Astrocyte (in vitro differentiated cells and primary cell): ENCODE measurements around the gene KIRREL3. TPM values are rescaled to one million over a fixed set of nuclear protein-coding genes. Genes with fewer than 3 reads are reported as not detected.

Source experiments
- DNase-seq: peaks from one replicate; pipeline ENCODE4 v3.0.0-alpha.2; 2010; ENCODE audit warnings: low read depth
- FAIRE-seq: peaks from 2 replicates; lab custom pipeline; 2011; peaks lifted over from hg19 to GRCh38; lab: Jason Lieb, UNC
- H2AFZ ChIP-seq: 2 replicates; pipeline ENCODE4 v1.6.0; 2012; ENCODE audit warnings: low read depth, low read length, inconsistent platforms
- H3K27ac ChIP-seq: 2 replicates; pipeline ENCODE4 v1.5.1; 2011; ENCODE audit warnings: low read depth, low read length, inconsistent platforms
- H3K27me3 ChIP-seq: 2 replicates; pipeline ENCODE4 v1.6.0; 2011; ENCODE audit warnings: low read length, inconsistent platforms; ENCODE audit not compliant: insufficient read depth
- H3K36me3 ChIP-seq: 2 replicates; pipeline ENCODE4 v1.5.1; 2011; ENCODE audit warnings: low read length, inconsistent platforms; ENCODE audit not compliant: insufficient read depth
- H3K4me1 ChIP-seq: 2 replicates; pipeline ENCODE4 v1.5.1; 2011; ENCODE audit warnings: low read length, inconsistent platforms; ENCODE audit not compliant: insufficient read depth
- H3K4me2 ChIP-seq: 2 replicates; pipeline ENCODE4 v1.6.0; 2012; ENCODE audit warnings: low read length, inconsistent platforms
- H3K4me3 ChIP-seq: 2 replicates; pipeline ENCODE4 v1.5.1; 2011; ENCODE audit warnings: low read depth, mild to moderate bottlenecking, low read length, inconsistent platforms; ENCODE audit not compliant: insufficient read depth
- H3K79me2 ChIP-seq: 2 replicates; pipeline ENCODE4 v1.6.0; 2012; ENCODE audit warnings: mild to moderate bottlenecking, low read length, inconsistent platforms; ENCODE audit not compliant: insufficient read depth
- H3K9ac ChIP-seq: 2 replicates; pipeline ENCODE4 v1.6.0; 2012; ENCODE audit warnings: mild to moderate bottlenecking, low read length, inconsistent platforms
- H3K9me3 ChIP-seq: 2 replicates; pipeline ENCODE4 v1.5.1; 2012; ENCODE audit warnings: low read depth, mild to moderate bottlenecking, low read length, inconsistent platforms; ENCODE audit not compliant: insufficient read depth
- H4K20me1 ChIP-seq: 2 replicates; pipeline ENCODE4 v1.6.0; 2012; ENCODE audit warnings: low read length, inconsistent platforms; ENCODE audit not compliant: insufficient read depth
- H3K27ac Mint-ChIP-seq: one replicate; pipeline ENCODE4 v1.8.0; 2021; ENCODE audit warnings: mild to moderate bottlenecking, mixed read lengths; ENCODE audit not compliant: unreplicated experiment
- H3K27me3 Mint-ChIP-seq: one replicate; pipeline ENCODE4 v1.8.0; 2021; ENCODE audit warnings: low read depth, mixed read lengths; ENCODE audit not compliant: unreplicated experiment
- H3K36me3 Mint-ChIP-seq: one replicate; pipeline ENCODE4 v1.8.0; 2021; ENCODE audit warnings: low read depth, mixed read lengths; ENCODE audit not compliant: unreplicated experiment
- H3K4me1 Mint-ChIP-seq: one replicate; pipeline ENCODE4 v1.8.0; 2021; ENCODE audit warnings: low read depth, mixed read lengths; ENCODE audit not compliant: unreplicated experiment
- H3K4me3 Mint-ChIP-seq: one replicate; pipeline ENCODE4 v1.8.0; 2021; ENCODE audit warnings: mild to moderate bottlenecking, moderate library complexity, mixed read lengths; ENCODE audit not compliant: unreplicated experiment
- H3K9me3 Mint-ChIP-seq: one replicate; pipeline ENCODE4 v1.8.0; 2021; ENCODE audit warnings: mild to moderate bottlenecking, mixed read lengths; ENCODE audit not compliant: unreplicated experiment
- CTCF ChIP-seq: IDR thresholded peaks from 2 replicates; pipeline ENCODE4 v1.5.1; 2011; ENCODE audit warnings: low read depth, mild to moderate bottlenecking, inconsistent platforms, low read length, moderate library complexity; ENCODE audit not compliant: insufficient read depth
- EZH2 ChIP-seq: IDR thresholded peaks from 2 replicates; pipeline ENCODE4 v1.6.1; 2012; ENCODE audit warnings: mild to moderate bottlenecking, low read length, inconsistent platforms; ENCODE audit not compliant: insufficient read depth
- total RNA-seq: library from RNA; stranded (reverse); gene quantifications from 2 replicates; pipeline ENCODE4 v1.2.1, GENCODE V29; 2021

Gene KIRREL3
- total RNA-seq, 1 donor from 2014 or later = 0.91 TPM

GRCh38 chr11:126601136-126601535 lies 399.4 kb downstream of the KIRREL3 start:
- H3K36me3 Mint-ChIP-seq = no peaks in the 10 kb centered on the region
- Histone ChIP-seq H3K79me2 (no peaks in the 10 kb centered on the region), H3K4me3 (no peak overlapping the region), H3K36me3 (no peaks in the 10 kb centered on the region), H3K4me1 (no peaks in the 10 kb centered on the region), H3K27me3 (peaks cover 3% of the 10 kb centered on the region), H3K4me2 (no peak overlapping the region), H3K9ac (no peak overlapping the region), H4K20me1 (no peaks in the 10 kb centered on the region), H3K9me3 (no peaks in the 10 kb centered on the region), H2AFZ (no peak overlapping the region), H3K27ac (no peak overlapping the region)
- no peak overlapping the region for H3K4me3 Mint-ChIP-seq
- DNase-seq (no peak), FAIRE-seq (no peak)
- TF ChIP-seq EZH2 (no peak), CTCF (no peak)
- peaks cover 8% of the 10 kb centered on the region for H3K9me3 Mint-ChIP-seq
- peaks cover 73% of the 10 kb centered on the region for H3K27me3 Mint-ChIP-seq
- peaks cover 7% of the 10 kb centered on the region for H3K4me1 Mint-ChIP-seq
- H3K27ac Mint-ChIP-seq = no peak overlapping the region

- Mint-ChIP-seq H3K4me3 (no peak overlapping the region), H3K36me3 (no peaks in the 10 kb centered on the region), H3K4me1 (peaks cover 7% of the 10 kb centered on the region), H3K9me3 (peaks cover 8% of the 10 kb centered on the region), H3K27ac (no peak overlapping the region), H3K27me3 (peaks cover 68% of the 10 kb centered on the region)
- H3K27me3 ChIP-seq = peaks cover 3% of the 10 kb centered on the region
- H3K79me2 ChIP-seq = no peaks in the 10 kb centered on the region
- no peak for FAIRE-seq
- H3K9me3 ChIP-seq = no peaks in the 10 kb centered on the region
- H3K4me2 ChIP-seq = no peak overlapping the region
- no peak overlapping the region for H2AFZ ChIP-seq
- H3K4me1 ChIP-seq = no peaks in the 10 kb centered on the region
- H4K20me1 ChIP-seq = no peaks in the 10 kb centered on the region
- H3K27ac ChIP-seq = no peak overlapping the region
- no peak overlapping the region for H3K9ac ChIP-seq
- no peak for DNase-seq
- H3K36me3 ChIP-seq = no peaks in the 10 kb centered on the region
- no peak for TF ChIP-seq CTCF
- TF ChIP-seq EZH2 = no peak
- no peak overlapping the region for H3K4me3 ChIP-seq
These were observed 401.2 kb downstream of the KIRREL3 start for GRCh38 chr11:126599217-126599897.
